Type B pancreatic cell (in vitro differentiated cells): Measurements from ENCODE around the gene CLCA1. TPM values are rescaled to one million over a fixed set of nuclear protein-coding genes. Genes with fewer than 3 reads are reported as not detected.

Experiments
- DNase-seq: peaks from one replicate; pipeline ENCODE4 v3.0.0; 2021; ENCODE audit warnings: mixed read lengths; ENCODE audit not compliant: unreplicated experiment; ENCODE audit errors: extremely low spot score
- H3K27ac Mint-ChIP-seq: 2 replicates; pipeline ENCODE4 v1.8.0; 2021; ENCODE audit warnings: mild to moderate bottlenecking, mixed read lengths
- H3K27me3 Mint-ChIP-seq: 2 replicates; pipeline ENCODE4 v1.8.0; 2021; ENCODE audit warnings: mixed read lengths
- H3K36me3 Mint-ChIP-seq: 2 replicates; pipeline ENCODE4 v1.8.0; 2021; ENCODE audit warnings: mixed read lengths
- H3K4me1 Mint-ChIP-seq: one replicate; pipeline ENCODE4 v1.8.0; 2021; ENCODE audit warnings: mixed read lengths; ENCODE audit not compliant: unreplicated experiment
- H3K4me3 Mint-ChIP-seq: 2 replicates; pipeline ENCODE4 v1.8.0; 2021; ENCODE audit warnings: mild to moderate bottlenecking, mixed read lengths
- H3K9me3 Mint-ChIP-seq: 2 replicates; pipeline ENCODE4 v1.8.0; 2021; ENCODE audit warnings: mixed read lengths
- total RNA-seq: library from RNA; stranded (reverse); gene quantifications from 2 replicates; pipeline ENCODE4 v1.2.1, GENCODE V29; 2021; ENCODE audit warnings: low replicate concordance
- TF ChIP-seq, protein P1 (sequence below): fragments of 200-600 bp; sonication (generic); conservative IDR thresholded peaks from 2 replicates; pipeline ENCODE4 v1.5.0; 2021; ENCODE audit warnings: antibody characterized with exemption, mild to moderate bottlenecking

Gene CLCA1
- total RNA-seq, 1 donor from 2014 or later = 10.1 TPM

- Mint-ChIP-seq H3K4me3 (no peak overlapping the region), H3K4me1 (peaks cover 3% of the 10 kb centered on the region), H3K27me3 (peaks cover 9% of the 10 kb centered on the region), H3K27ac (no peak overlapping the region), H3K36me3 (no peaks in the 10 kb centered on the region), H3K9me3 (no peaks in the 10 kb centered on the region)
- TF ChIP-seq, protein P1, sequence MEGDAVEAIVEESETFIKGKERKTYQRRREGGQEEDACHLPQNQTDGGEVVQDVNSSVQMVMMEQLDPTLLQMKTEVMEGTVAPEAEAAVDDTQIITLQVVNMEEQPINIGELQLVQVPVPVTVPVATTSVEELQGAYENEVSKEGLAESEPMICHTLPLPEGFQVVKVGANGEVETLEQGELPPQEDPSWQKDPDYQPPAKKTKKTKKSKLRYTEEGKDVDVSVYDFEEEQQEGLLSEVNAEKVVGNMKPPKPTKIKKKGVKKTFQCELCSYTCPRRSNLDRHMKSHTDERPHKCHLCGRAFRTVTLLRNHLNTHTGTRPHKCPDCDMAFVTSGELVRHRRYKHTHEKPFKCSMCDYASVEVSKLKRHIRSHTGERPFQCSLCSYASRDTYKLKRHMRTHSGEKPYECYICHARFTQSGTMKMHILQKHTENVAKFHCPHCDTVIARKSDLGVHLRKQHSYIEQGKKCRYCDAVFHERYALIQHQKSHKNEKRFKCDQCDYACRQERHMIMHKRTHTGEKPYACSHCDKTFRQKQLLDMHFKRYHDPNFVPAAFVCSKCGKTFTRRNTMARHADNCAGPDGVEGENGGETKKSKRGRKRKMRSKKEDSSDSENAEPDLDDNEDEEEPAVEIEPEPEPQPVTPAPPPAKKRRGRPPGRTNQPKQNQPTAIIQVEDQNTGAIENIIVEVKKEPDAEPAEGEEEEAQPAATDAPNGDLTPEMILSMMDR = no peak
- DNase-seq = no peak
Measured at GRCh38 chr1:86466109-86466844, 2.5 kb upstream of the CLCA1 start.

- Mint-ChIP-seq H3K27me3 (peaks cover 10% of the 10 kb centered on the region), H3K27ac (no peak overlapping the region), H3K9me3 (no peaks in the 10 kb centered on the region), H3K36me3 (no peaks in the 10 kb centered on the region), H3K4me1 (peaks cover 6% of the 10 kb centered on the region), H3K4me3 (no peak overlapping the region)
- TF ChIP-seq, protein P1 = no peak
- no peak for DNase-seq
Measured at GRCh38 chr1:86466986-86467385, 1.7 kb upstream of the CLCA1 start.

DNA sequence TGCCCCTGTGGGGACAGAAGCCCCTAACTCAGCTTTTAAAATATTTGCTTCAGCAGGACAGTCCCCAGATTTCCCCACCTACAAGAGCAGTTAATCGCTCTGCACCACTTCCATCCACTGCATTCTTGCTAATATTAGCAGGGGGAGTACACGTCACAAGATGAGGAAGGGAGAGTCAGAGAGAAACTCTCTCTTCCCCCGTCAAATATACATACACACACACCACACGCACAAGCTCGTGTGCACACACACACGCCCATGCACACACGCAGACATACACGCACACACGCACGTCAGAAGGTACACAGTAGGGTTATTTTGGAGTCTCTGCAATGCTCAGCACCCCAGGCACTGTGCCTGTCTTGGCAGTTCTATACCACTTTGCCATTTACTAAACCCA is 2.1 kb downstream of the CLCA1 start:
- Mint-ChIP-seq H3K27me3 (peaks cover 10% of the 10 kb centered on the region), H3K4me3 (no peak overlapping the region), H3K9me3 (no peaks in the 10 kb centered on the region), H3K4me1 (peaks cover 8% of the 10 kb centered on the region), H3K36me3 (no peaks in the 10 kb centered on the region), H3K27ac (no peak overlapping the region)
- no peak for DNase-seq
- TF ChIP-seq, protein P1 = no peak

- H3K4me1 Mint-ChIP-seq = peaks cover 8% of the 10 kb centered on the region
- peaks cover 10% of the 10 kb centered on the region for H3K27me3 Mint-ChIP-seq
- TF ChIP-seq, protein P1 = no peak
- H3K9me3 Mint-ChIP-seq = no peaks in the 10 kb centered on the region
- no peak overlapping the region for H3K4me3 Mint-ChIP-seq
- no peaks in the 10 kb centered on the region for H3K36me3 Mint-ChIP-seq
- no peak overlapping the region for H3K27ac Mint-ChIP-seq
- DNase-seq = no peak
Measured at GRCh38 chr1:86471291-86471690, 2.6 kb downstream of the CLCA1 start.

GRCh38 chr1:86472152-86472551 is 3.4 kb downstream of the CLCA1 start:
- Mint-ChIP-seq H3K36me3 (no peaks in the 10 kb centered on the region), H3K4me1 (peaks cover 8% of the 10 kb centered on the region), H3K4me3 (no peak overlapping the region), H3K27ac (no peak overlapping the region), H3K27me3 (peaks cover 10% of the 10 kb centered on the region), H3K9me3 (no peaks in the 10 kb centered on the region)
- TF ChIP-seq, protein P1 = no peak
- DNase-seq = no peak
